ENCODE measurements around the gene EPN2.

EPN2 gene

DNA sequence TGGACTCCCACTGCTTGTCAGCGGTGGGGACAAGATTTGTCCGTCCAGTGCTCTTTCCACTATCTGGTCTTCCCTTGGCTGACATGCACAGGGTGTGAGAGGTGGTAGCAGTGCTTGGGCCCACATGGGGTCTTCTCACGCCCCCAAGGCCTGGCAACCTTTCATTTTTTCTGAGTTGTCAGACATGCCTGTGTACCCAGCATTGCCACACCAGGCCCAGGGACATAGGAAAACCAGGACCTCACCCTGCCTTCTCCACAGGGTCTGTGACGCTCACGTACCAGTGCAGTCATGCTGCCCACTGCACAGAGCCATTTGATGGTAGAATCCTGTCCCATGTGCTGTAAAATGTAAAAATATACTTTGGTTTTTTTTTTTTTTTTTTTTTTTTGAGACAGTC lies 67.6 kb downstream of the EPN2 start:
- TF ChIP-seq, protein P1, sequence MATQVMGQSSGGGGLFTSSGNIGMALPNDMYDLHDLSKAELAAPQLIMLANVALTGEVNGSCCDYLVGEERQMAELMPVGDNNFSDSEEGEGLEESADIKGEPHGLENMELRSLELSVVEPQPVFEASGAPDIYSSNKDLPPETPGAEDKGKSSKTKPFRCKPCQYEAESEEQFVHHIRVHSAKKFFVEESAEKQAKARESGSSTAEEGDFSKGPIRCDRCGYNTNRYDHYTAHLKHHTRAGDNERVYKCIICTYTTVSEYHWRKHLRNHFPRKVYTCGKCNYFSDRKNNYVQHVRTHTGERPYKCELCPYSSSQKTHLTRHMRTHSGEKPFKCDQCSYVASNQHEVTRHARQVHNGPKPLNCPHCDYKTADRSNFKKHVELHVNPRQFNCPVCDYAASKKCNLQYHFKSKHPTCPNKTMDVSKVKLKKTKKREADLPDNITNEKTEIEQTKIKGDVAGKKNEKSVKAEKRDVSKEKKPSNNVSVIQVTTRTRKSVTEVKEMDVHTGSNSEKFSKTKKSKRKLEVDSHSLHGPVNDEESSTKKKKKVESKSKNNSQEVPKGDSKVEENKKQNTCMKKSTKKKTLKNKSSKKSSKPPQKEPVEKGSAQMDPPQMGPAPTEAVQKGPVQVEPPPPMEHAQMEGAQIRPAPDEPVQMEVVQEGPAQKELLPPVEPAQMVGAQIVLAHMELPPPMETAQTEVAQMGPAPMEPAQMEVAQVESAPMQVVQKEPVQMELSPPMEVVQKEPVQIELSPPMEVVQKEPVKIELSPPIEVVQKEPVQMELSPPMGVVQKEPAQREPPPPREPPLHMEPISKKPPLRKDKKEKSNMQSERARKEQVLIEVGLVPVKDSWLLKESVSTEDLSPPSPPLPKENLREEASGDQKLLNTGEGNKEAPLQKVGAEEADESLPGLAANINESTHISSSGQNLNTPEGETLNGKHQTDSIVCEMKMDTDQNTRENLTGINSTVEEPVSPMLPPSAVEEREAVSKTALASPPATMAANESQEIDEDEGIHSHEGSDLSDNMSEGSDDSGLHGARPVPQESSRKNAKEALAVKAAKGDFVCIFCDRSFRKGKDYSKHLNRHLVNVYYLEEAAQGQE (IDR thresholded peaks at IDR 0.05; ENCODE audit: insufficient read depth in 1 of 2, low read depth in 2 of 2, low read length in 2 of 2): no peak
- no peak for TF ChIP-seq TAF1 (IDR thresholded peaks at IDR 0.05; ENCODE audit: borderline replicate concordance, insufficient read depth, low read length)
- no peak for TF ChIP-seq FOXP2 (optimal IDR thresholded peaks at IDR 0.05; ENCODE audit: borderline replicate concordance, extremely low read depth, extremely low read length, insufficient read depth)
- TF ChIP-seq SIN3A (IDR thresholded peaks at IDR 0.05; ENCODE audit: borderline replicate concordance, insufficient read depth, low read length): no peak
- TF ChIP-seq POLR2AphosphoS5 (IDR thresholded peaks at IDR 0.05; ENCODE audit: low read depth, low read length): no peak

DNA sequence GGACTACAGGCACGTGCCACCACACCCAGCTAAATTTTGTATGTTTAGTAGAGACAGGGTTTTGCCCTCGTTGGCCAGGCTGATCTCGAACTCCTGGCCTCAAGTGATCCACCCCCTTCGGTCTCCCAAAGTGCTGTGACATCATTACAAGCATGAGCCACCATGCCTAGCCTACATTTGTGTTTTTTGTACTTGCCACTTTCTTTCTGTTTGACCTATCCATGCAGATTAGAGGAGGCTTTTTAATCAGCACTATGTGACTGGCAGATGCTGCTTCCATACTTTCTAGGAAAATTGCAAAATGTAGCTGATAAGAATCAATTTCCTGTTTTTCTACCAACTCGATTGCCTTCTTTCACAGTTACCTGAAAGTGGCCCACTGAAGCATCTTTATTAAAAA lies 68.1 kb downstream of the EPN2 start:
- no peak for TF ChIP-seq POLR2AphosphoS5 (IDR thresholded peaks at IDR 0.05; ENCODE audit: low read depth, low read length)
- no peak for TF ChIP-seq FOXP2 (optimal IDR thresholded peaks at IDR 0.05; ENCODE audit: borderline replicate concordance, extremely low read depth, extremely low read length, insufficient read depth)

DNA sequence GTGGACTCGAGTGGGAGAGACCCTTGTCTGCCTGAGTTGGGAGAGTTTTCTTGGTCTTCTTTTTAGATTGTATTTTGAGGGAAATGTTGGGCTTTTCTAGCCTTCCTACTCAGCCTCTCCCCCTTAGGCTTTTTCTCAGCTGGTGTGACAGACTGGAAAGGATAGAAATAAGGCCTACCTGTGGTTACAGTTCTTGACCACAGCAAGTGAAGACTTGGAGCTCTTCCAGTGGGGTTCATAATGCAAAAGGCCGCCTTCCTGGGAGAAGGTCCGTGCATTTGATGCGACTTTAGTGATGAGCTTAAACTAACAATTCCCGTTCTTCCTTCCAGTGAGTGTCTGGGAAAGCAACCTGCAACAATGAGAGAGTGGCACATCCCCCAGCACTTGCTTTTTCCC lies 68.6 kb downstream of the EPN2 start:
- TF ChIP-seq POLR2AphosphoS5 (IDR thresholded peaks at IDR 0.05; ENCODE audit: low read depth, low read length) (no peak), SIN3A (IDR thresholded peaks at IDR 0.05; ENCODE audit: borderline replicate concordance, insufficient read depth, low read length) (no peak), FOXP2 (optimal IDR thresholded peaks at IDR 0.05; ENCODE audit: borderline replicate concordance, extremely low read depth, extremely low read length, insufficient read depth) (no peak)
- TF ChIP-seq, protein P1 (IDR thresholded peaks at IDR 0.05; ENCODE audit: insufficient read depth in 1 of 2, low read depth in 2 of 2, low read length in 2 of 2): no peak

DNA sequence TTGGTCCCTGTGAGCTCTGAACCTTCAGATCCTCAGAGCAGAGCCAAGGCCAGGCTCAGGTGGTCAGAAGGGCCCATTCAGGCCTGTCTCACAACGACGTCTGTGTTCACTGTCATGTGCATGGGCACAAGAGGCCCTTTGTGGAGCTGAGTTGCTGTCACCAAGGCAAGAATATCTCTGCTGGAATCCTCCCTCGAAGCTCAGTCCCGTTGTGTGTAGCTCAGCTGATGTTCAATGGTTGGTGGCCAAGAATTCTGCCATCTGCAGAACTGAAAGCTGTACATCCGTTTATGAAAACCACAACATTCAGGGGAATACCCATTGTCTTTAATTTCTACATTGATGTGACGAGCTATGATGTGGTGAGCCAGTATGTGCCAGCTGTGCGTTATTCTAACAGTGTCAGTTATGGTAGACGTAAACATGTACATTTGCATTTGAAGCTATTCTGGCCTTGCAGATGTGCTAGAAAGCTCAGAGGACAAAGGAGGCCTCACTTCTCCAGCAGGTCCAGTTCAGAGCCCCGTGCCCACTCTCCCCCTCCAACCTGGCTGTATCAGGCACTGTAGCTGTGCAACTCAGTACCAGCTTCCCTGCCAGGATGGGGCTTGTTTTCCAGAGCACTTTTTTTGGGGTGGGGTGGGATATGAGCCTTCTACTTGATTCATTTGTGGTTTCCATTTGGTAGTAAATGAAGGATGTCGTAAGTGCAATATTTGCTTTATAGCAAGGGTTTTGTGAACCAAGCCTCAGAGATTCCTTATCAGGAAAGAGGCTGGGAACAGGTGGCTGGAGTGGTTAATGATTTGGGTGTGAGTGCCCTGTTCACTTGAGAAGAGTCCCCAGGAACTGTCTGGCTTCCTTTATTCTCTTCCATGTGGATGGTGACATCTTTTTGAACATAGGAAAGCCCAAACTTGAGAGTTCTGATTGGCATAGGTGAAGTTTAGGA lies 69.3 kb downstream of the EPN2 start:
- TF ChIP-seq TAF1 (IDR thresholded peaks at IDR 0.05; ENCODE audit: borderline replicate concordance, insufficient read depth, low read length): no peak
- TF ChIP-seq SIN3A (IDR thresholded peaks at IDR 0.05; ENCODE audit: borderline replicate concordance, insufficient read depth, low read length): no peak
- TF ChIP-seq, protein P1 (IDR thresholded peaks at IDR 0.05; ENCODE audit: insufficient read depth in 1 of 2, low read depth in 2 of 2, low read length in 2 of 2): no peak
- TF ChIP-seq FOXP2 (optimal IDR thresholded peaks at IDR 0.05; ENCODE audit: borderline replicate concordance, extremely low read depth, extremely low read length, insufficient read depth): no peak
- TF ChIP-seq POLR2AphosphoS5 (IDR thresholded peaks at IDR 0.05; ENCODE audit: low read depth, low read length): no peak

DNA sequence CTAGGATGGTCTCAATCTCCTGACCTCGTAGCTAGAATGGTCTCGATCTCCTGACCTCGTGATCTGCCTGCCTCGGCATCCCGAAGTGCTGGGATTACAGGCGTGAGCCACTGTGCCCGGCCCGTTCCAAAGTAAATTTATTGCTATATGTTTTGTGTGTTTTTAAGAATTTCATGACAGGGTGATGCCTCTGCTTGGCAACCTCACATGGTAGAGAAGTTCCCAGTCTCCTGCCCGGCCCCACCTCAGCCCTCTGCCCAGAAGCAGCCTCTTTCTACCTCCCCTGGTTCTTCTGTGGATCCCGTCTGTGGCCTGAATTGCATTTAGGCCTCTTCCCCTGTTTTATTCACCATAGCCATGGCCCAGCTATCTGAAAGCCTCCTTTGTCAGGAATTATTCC lies 70.4 kb downstream of the EPN2 start:
- TF ChIP-seq TAF1 (IDR thresholded peaks at IDR 0.05; ENCODE audit: borderline replicate concordance, insufficient read depth, low read length) (no peak), SIN3A (IDR thresholded peaks at IDR 0.05; ENCODE audit: borderline replicate concordance, insufficient read depth, low read length) (no peak), POLR2AphosphoS5 (IDR thresholded peaks at IDR 0.05; ENCODE audit: low read depth, low read length) (no peak), FOXP2 (optimal IDR thresholded peaks at IDR 0.05; ENCODE audit: borderline replicate concordance, extremely low read depth, extremely low read length, insufficient read depth) (no peak)
- TF ChIP-seq, protein P1 (IDR thresholded peaks at IDR 0.05; ENCODE audit: insufficient read depth in 1 of 2, low read depth in 2 of 2, low read length in 2 of 2): no peak
